H1 (cell line): ENCODE measurements around the gene LIPC. TPM values are rescaled to one million over a fixed set of nuclear protein-coding genes. Genes with fewer than 3 reads are reported as not detected.

ENCODE experiments used
- GABPA ChIP-seq: IDR thresholded peaks from 2 replicates; pipeline ENCODE4 v1.6.1; 2011; ENCODE audit warnings: mild to moderate bottlenecking, low read length, moderate library complexity, borderline replicate concordance; ENCODE audit not compliant: insufficient read depth
- HDAC2 ChIP-seq, 2 experiments: fragments of 300-600 bp in 1 of 2; sonication (generic) in 1 of 2; IDR thresholded peaks; 2 replicates each; pipeline ENCODE4 v1.6.1; 2011 to 2012; ENCODE audit warnings: low read depth in 2 of 2, low read length in 2 of 2, mild to moderate bottlenecking in 2 of 2, moderate library complexity in 2 of 2, borderline replicate concordance in 1 of 2, inconsistent platforms in 1 of 2
- JUN ChIP-seq: IDR thresholded peaks from 2 replicates; pipeline ENCODE4 v1.6.1; 2011; ENCODE audit warnings: low read depth, mild to moderate bottlenecking, improper control_type of control experiment, low read length
- KDM5A ChIP-seq: fragments of 200-600 bp; IDR thresholded peaks from 2 replicates; pipeline ENCODE4 v1.7.1; 2012; ENCODE audit warnings: mild to moderate bottlenecking, low read length, inconsistent platforms, mixed read lengths
- SUZ12 ChIP-seq: fragments of 200-600 bp; sonication (generic); IDR thresholded peaks from 2 replicates; pipeline ENCODE4 v1.6.1; 2012; ENCODE audit warnings: mild to moderate bottlenecking, inconsistent platforms, low read length, moderate library complexity, mixed read lengths
- ZNF274 ChIP-seq: IDR thresholded peaks from 2 replicates; pipeline ENCODE4 v1.7.0; 2012; ENCODE audit warnings: low read length, borderline replicate concordance; ENCODE audit errors: extremely low read depth
- polyA plus RNA-seq, 7 experiments: library from polyadenylated mRNA; depleted of rRNA in 3 of 7; stranded (reverse) in 5 of 7; unstranded in 2 of 7; fragments of >200 nt in 5 of 7; fragments of 200-250 nt in 2 of 7; gene quantifications; 1 replicate in 5 of 7; 2 replicates in 1 of 7; 4 replicates in 1 of 7; pipeline versions ENCODE4 v1.2.1 to v1.2.3, GENCODE V29; 2011 to 2013; ENCODE audit warnings: missing spikeins in 2 of 7, mixed read lengths in 2 of 7
- total RNA-seq: library from RNA; stranded (reverse); fragmentation: NEBNext Ultra II Directional; extraction: Animal tissue kit (Norgen Biotek cat#: 25700); gene quantifications from 2 replicates; pipeline ENCODE4 v1.2.1, GENCODE V29; 2021

LIPC gene
- total and polyA plus RNA-seq, 2 of the 8 experiments (the other 6 are each of a cell fraction or from before 2014, with no cell fraction given), result not detected

DNA sequence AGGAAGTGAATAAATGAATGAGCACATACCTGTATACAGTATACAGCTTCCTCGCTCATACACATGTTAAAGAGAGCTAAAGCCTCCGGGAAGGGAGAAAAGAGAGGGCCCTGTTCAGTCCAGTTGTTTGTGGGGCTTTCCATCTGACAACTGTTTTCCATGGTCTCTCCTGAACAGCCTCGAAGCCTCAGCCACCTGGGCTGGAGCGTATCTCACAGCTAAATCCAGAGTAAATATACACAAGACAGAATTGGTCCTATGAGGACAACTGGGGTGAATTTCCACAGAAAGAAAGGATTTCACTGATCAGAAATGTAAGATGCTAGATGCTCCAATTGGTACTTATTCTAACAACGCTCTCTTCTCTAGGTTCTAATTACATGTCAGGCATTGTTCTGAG, 103.5 kb downstream of the LIPC start (continued):
- TF ChIP-seq SUZ12 (no peak), JUN (no peak), HDAC2 (IDR thresholded peaks at IDR 0.05; ENCODE audit: borderline replicate concordance in 1 of 2, low read depth in 2 of 2, low read length in 2 of 2) (no peak), GABPA (no peak), ZNF274 (no peak), KDM5A (no peak)
